HG02884 (cell line): Measurements from ENCODE around the gene POLR2I.

ENCODE experiments used
- ATAC-seq: cut with Tn5 transposase; IDR thresholded peaks from one replicate; pipeline ENCODE4 v1.9.1; 2021; ENCODE audit warnings: mild to moderate bottlenecking, moderate library complexity; ENCODE audit not compliant: unreplicated experiment

Gene POLR2I

DNA sequence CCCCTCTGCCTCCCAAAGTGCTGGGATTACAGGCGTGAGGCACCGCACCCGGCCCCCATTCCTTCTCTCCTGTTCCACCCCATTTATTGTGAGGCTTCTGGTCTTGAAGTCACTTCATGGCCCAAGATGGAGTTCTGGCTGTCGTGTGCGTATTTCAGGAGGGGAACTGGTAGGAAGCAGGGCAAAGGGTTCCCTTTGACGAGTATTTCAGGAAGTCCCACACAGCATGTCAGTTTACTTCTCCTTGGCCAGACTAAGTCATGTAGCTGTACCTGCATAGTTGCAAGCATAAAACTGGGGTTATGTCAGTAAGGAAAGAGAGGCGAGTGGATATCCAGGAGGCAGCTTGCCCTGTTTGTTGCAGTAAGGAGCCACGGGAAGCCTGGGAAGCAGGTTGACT lies 49.8 kb downstream of the POLR2I start:
- no peak for ATAC-seq
